GM18517 (cell line): ENCODE data around the gene CD69.
A peak's percentile ranks its signal among the peaks of the same experiment; 100 is the strongest.

Experiments used
- ATAC-seq: cut with Tn5 transposase; IDR thresholded peaks from one replicate; pipeline ENCODE4 v1.9.1; 2021; ENCODE audit warnings: mild to moderate bottlenecking, moderate library complexity; ENCODE audit not compliant: unreplicated experiment

The CD69 gene

GRCh38 chr12:9760699-9761418 lies at the start of gene CD69:
CD69 (minus strand) TSS chr12:9760901; CDS start chr12:9760820, 81 bp downstream.
- ATAC-seq, result peak; percentile 34

GRCh38 chr12:9809866-9810265 lies 49.2 kb upstream of the CD69 start:
- ATAC-seq, result no peak

GRCh38 chr12:9809338-9809737 lies 48.6 kb upstream of the CD69 start:
- no peak for ATAC-seq

GRCh38 chr12:9808504-9808903 lies 47.8 kb upstream of the CD69 start:
- no peak for ATAC-seq

GRCh38 chr12:9806714-9807113 lies 46.0 kb upstream of the CD69 start:
- ATAC-seq, result no peak

- ATAC-seq, result no peak
Measured at GRCh38 chr12:9805883-9806282, 45.2 kb upstream of the CD69 start.

GRCh38 chr12:9799961-9800360 lies 39.3 kb upstream of the CD69 start:
- no peak for ATAC-seq

- ATAC-seq, result peak; percentile 90
Measured at GRCh38 chr12:9797722-9798619, 37.3 kb upstream of the CD69 start.

GRCh38 chr12:9796971-9797370 lies 36.3 kb upstream of the CD69 start:
- ATAC-seq, result no peak

- no peak for ATAC-seq
Measured at GRCh38 chr12:9796346-9796745, 35.6 kb upstream of the CD69 start.

- ATAC-seq, result no peak
Measured at GRCh38 chr12:9795945-9796344, 35.2 kb upstream of the CD69 start.

- ATAC-seq, result peak; percentile 60
Measured at GRCh38 chr12:9794484-9795093, 33.9 kb upstream of the CD69 start.

GRCh38 chr12:9793779-9794395 lies 33.2 kb upstream of the CD69 start:
- ATAC-seq, result no peak

GRCh38 chr12:9792961-9793617 lies 32.4 kb upstream of the CD69 start:
- ATAC-seq, result no peak

GRCh38 chr12:9792185-9792900 lies 31.6 kb upstream of the CD69 start:
- no peak for ATAC-seq

GRCh38 chr12:9786726-9787717 lies 26.3 kb upstream of the CD69 start:
- no peak for ATAC-seq

- no peak for ATAC-seq
Measured at GRCh38 chr12:9784816-9785215, 24.1 kb upstream of the CD69 start.

GRCh38 chr12:9784326-9784725 lies 23.6 kb upstream of the CD69 start:
- ATAC-seq, result no peak
